Measurements from ENCODE around the gene PAQR9.

DNA sequence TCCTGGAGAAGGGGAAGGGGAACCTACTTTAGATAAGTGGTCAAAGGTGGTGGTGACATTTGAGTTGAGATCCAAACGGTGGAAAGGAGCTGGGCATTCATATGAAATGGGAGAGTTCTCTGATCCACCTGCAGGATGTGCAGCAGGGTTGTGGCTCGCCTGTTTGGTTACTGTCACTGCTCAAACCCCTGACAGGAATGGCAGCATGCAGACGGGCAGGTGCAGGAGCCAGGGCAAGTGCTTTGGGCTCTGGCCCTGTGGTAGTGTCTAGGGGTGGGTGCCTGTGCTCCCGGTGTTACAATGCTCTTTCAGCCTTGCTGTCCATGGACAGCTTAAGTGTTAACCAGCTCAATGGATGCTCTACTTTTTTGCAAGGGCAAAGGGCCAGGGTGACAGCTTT lies 18.5 kb downstream of the PAQR9 start:
- no peak for TF ChIP-seq CTCF (IDR thresholded peaks at IDR 0.05)
- TF ChIP-seq POLR2A (IDR thresholded peaks at IDR 0.05), result no peak
